AG10803 (cell line): Measurements from ENCODE around the gene HIVEP2.

Experiments used
- DNase-seq: peaks from one replicate; pipeline ENCODE4 v3.0.0; 2010; ENCODE audit warnings: low read depth
- H3K4me3 ChIP-seq: 2 replicates; pipeline ENCODE4 v1.5.1; 2011; ENCODE audit warnings: mild to moderate bottlenecking, low read length, control low read depth
- CTCF ChIP-seq: conservative IDR thresholded peaks from 2 replicates; pipeline ENCODE4 v1.5.1; 2011; ENCODE audit warnings: mild to moderate bottlenecking, low read length, control low read depth, inconsistent platforms

HIVEP2 gene

GRCh38 chr6:142945446-142946180 is 637 bp upstream of the HIVEP2 start:
- no peak for DNase-seq
- peak overlapping the region; percentile 71 for H3K4me3 ChIP-seq
- no peak for TF ChIP-seq CTCF

- H3K4me3 ChIP-seq: peak overlapping the region; percentile 71
- TF ChIP-seq CTCF: no peak
- peak; percentile 85 for DNase-seq
Measured at GRCh38 chr6:142944124-142945048, 590 bp downstream of the HIVEP2 start.

GRCh38 chr6:142943711-142944123 is 1.3 kb downstream of the HIVEP2 start:
- peak overlapping the region; percentile 71 for H3K4me3 ChIP-seq
- peak; percentile 48 for DNase-seq
- no peak for TF ChIP-seq CTCF

GRCh38 chr6:142942805-142943227 is 2.2 kb downstream of the HIVEP2 start:
- peak; percentile 58 for DNase-seq
- H3K4me3 ChIP-seq: peak overlapping the region; percentile 71
- peak; percentile 59 for TF ChIP-seq CTCF

GRCh38 chr6:142942238-142942637 is 2.7 kb downstream of the HIVEP2 start:
- H3K4me3 ChIP-seq: no peak overlapping the region
- TF ChIP-seq CTCF: no peak
- DNase-seq: no peak

GRCh38 chr6:142941018-142941417 is 4.0 kb downstream of the HIVEP2 start:
- no peak overlapping the region for H3K4me3 ChIP-seq
- no peak for TF ChIP-seq CTCF
- no peak for DNase-seq

GRCh38 chr6:142940487-142940886 is 4.5 kb downstream of the HIVEP2 start:
- H3K4me3 ChIP-seq: no peak overlapping the region
- peak; percentile 47 for DNase-seq
- no peak for TF ChIP-seq CTCF
